ENCODE results near the gene LOXL4. TPM values are rescaled to one million over a fixed set of nuclear protein-coding genes. Genes with fewer than 3 reads are reported as not detected.

LOXL4 gene
- total RNA-seq, 1 donor from 2014 or later, result not detected

DNA sequence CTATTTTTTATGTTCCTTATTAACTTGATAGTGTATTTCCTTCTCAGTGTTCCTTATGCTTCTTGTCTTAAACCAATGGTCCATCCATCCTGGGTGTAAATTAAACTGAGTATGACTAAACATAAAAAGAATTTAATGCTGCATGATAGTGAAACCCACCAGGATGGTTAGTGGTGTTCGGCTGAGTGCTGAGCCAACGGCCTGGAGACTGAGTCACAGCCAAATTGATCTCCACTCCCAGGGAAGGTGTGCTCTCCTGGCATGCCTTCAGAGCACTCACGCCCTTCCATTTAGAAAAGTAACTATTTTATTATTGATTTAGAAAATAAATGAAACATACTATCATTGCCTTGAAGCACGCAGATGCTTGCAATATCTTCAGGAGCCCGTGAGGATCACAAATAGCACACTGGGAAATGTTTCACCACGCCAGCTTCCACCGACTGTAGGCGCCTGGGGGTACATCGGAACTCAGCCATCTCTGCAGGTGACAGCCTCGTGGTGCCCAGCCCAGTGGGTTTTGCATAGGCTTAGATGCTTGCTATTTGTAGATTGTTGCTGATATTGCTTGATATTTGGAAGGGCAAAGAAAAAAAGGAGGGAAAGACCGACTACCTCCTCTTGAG lies 40.0 kb upstream of the LOXL4 start:
- Mint-ChIP-seq H3K27ac (no peak overlapping the region), H3K4me1 (peaks cover 7% of the 10 kb centered on the region), H3K36me3 (ENCODE audit: low read depth) (no peaks in the 10 kb centered on the region), H3K27me3 (peaks cover 31% of the 10 kb centered on the region), H3K9me3 (peaks cover 5% of the 10 kb centered on the region), H3K4me3 (no peak overlapping the region)
- POLR2A ChIA-PET, result no interaction called here
- CTCF ChIA-PET, result no interaction called here
- intact Hi-C loops (cut with micrococcal nuclease), result loop anchor here (2.0 to 5.0 kb wide), 2 partner anchors 393 to 516 kb away; no protein-coding TSS in a partner anchor
- TF ChIP-seq, protein P1, sequence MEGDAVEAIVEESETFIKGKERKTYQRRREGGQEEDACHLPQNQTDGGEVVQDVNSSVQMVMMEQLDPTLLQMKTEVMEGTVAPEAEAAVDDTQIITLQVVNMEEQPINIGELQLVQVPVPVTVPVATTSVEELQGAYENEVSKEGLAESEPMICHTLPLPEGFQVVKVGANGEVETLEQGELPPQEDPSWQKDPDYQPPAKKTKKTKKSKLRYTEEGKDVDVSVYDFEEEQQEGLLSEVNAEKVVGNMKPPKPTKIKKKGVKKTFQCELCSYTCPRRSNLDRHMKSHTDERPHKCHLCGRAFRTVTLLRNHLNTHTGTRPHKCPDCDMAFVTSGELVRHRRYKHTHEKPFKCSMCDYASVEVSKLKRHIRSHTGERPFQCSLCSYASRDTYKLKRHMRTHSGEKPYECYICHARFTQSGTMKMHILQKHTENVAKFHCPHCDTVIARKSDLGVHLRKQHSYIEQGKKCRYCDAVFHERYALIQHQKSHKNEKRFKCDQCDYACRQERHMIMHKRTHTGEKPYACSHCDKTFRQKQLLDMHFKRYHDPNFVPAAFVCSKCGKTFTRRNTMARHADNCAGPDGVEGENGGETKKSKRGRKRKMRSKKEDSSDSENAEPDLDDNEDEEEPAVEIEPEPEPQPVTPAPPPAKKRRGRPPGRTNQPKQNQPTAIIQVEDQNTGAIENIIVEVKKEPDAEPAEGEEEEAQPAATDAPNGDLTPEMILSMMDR (IDR thresholded peaks at IDR 0.05), result no peak
- ATAC-seq (ENCODE audit: low read depth), result no peak
- DNase-seq, result no peak

DNA sequence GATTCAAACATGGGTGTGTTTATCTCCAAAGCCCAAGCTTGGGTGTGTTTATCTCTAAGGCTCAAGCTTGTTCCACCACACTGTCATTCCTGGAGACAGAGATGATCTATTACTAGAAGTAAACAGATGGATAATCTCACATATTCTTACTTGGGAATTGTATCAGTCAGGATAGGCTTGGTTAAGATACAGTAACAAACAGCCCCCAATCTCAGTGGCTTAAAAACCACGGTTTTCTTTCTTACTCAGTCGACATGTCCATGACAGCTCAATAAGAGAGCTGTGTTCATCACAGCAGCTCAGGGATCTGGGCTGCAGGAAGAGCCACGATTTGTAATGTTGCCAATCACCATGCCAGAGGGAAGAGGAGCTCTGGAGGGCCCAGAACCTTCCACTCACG lies 38.5 kb upstream of the LOXL4 start:
- no peak for ATAC-seq (ENCODE audit: low read depth)
- intact Hi-C loops (cut with micrococcal nuclease), result loop anchor here (5.0 kb wide), 1 partner anchor 514 kb away; no protein-coding TSS in a partner anchor
- peaks cover 5% of the 10 kb centered on the region for H3K9me3 Mint-ChIP-seq
- ChIA-PET CTCF (no interaction called here), POLR2A (no interaction called here)
- peaks cover 7% of the 10 kb centered on the region for H3K4me1 Mint-ChIP-seq
- no peak for DNase-seq
- TF ChIP-seq, protein P1 (IDR thresholded peaks at IDR 0.05), result no peak
- no peak overlapping the region for H3K4me3 Mint-ChIP-seq
- peaks cover 34% of the 10 kb centered on the region for H3K27me3 Mint-ChIP-seq
- H3K27ac Mint-ChIP-seq, result no peak overlapping the region
- H3K36me3 Mint-ChIP-seq (ENCODE audit: low read depth), result no peaks in the 10 kb centered on the region

- DNase-seq, result no peak
- Mint-ChIP-seq H3K4me1 (no peaks in the 10 kb centered on the region), H3K9me3 (peaks cover 5% of the 10 kb centered on the region), H3K27ac (no peak overlapping the region), H3K4me3 (no peak overlapping the region), H3K27me3 (peaks cover 39% of the 10 kb centered on the region), H3K36me3 (ENCODE audit: low read depth) (no peaks in the 10 kb centered on the region)
- ChIA-PET POLR2A (no interaction called here), CTCF (no interaction called here)
- TF ChIP-seq, protein P1 (IDR thresholded peaks at IDR 0.05), result no peak
- intact Hi-C loops (cut with micrococcal nuclease), result no loop called here
- ATAC-seq (ENCODE audit: low read depth), result no peak
These were observed 35.6 kb upstream of the LOXL4 start for GRCh38 chr10:98303569-98303968.

GRCh38 chr10:98302741-98303365 lies 34.9 kb upstream of the LOXL4 start:
- CTCF ChIA-PET, result no interaction called here
- peaks cover 40% of the 10 kb centered on the region for H3K27me3 Mint-ChIP-seq
- intact Hi-C loops (cut with micrococcal nuclease), result no loop called here

DNA sequence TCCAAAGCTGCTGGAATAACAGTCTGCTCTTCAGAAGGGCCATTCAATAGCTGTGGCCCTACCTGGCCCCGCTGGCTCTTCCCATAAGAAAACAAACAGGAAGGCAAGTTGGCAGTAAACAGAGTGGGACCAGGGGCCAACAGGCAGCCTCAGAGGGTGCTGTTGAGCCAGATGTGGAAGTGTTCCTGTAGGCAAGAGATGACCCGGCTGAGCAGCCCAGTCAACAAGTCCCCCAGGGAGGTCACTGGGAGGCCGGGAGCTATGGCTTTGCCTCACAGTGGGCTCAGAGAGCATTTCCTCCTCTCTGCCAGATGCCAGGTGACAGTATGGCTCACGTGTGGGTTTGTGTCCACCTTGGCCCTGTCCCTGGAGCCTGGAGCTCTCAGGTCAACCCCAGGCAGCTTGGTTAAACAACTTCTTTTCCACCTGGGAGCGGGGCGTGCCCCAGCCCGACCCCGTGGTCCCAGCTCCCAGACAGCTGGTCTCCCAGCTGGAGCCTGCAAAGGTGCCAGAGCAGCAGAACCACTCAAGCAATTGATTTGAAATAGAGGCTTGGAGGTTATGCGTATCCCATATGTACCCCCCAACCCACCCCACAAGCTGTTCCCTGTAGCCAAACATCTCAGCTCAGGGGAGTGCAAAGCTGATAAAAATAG lies 33.8 kb upstream of the LOXL4 start:
- Mint-ChIP-seq H3K9me3 (peaks cover 5% of the 10 kb centered on the region), H3K4me3 (no peak overlapping the region), H3K27ac (no peak overlapping the region), H3K36me3 (ENCODE audit: low read depth) (no peaks in the 10 kb centered on the region), H3K27me3 (peaks cover 43% of the 10 kb centered on the region), H3K4me1 (no peaks in the 10 kb centered on the region)
- POLR2A ChIA-PET, result no interaction called here
- intact Hi-C loops (cut with micrococcal nuclease), result no loop called here
- no peak for DNase-seq
- ATAC-seq (ENCODE audit: low read depth), result no peak
- CTCF ChIA-PET, result no interaction called here
- TF ChIP-seq, protein P1 (IDR thresholded peaks at IDR 0.05), result no peak

More at GRCh38 chr10:98302741-98303365, 34.9 kb upstream of the LOXL4 start:
- Mint-ChIP-seq H3K9me3 (peaks cover 5% of the 10 kb centered on the region), H3K4me3 (no peak overlapping the region), H3K36me3 (ENCODE audit: low read depth) (no peaks in the 10 kb centered on the region), H3K27ac (no peak overlapping the region), H3K4me1 (no peaks in the 10 kb centered on the region)
- DNase-seq, result no peak
- ATAC-seq (ENCODE audit: low read depth), result no peak
- TF ChIP-seq, protein P1 (IDR thresholded peaks at IDR 0.05), result no peak
- POLR2A ChIA-PET, result no interaction called here
